Psoas muscle (tissue), 8 donors: ENCODE measurements around the gene PCSK4. TPM values are rescaled to one million over a fixed set of nuclear protein-coding genes. Genes with fewer than 3 reads are reported as not detected.

ENCODE experiments used
- ATAC-seq, 4 donors: fragments of 200-7000 bp; cut with Tn5 transposase; one replicate each; pipeline ENCODE4 v1.9.1; 2020; ENCODE audit warnings: moderate library complexity in 3 of 4, mild to moderate bottlenecking in 2 of 4
- DNase-seq, 2 donors: peaks; one replicate each; pipeline ENCODE4 v3.0.0-alpha.2; 2020
- H3K27ac ChIP-seq: fragments of 200-600 bp; one replicate; pipeline ENCODE4 v1.8.0; 2022
- H3K27me3 ChIP-seq, 3 donors: fragments of 200-600 bp in 1 of 3; one replicate each; pipeline versions ENCODE4 v1.6.1 to v1.8.0; 2013 to 2022; ENCODE audit warnings: low read length in 2 of 3, mild to moderate bottlenecking in 2 of 3, moderate library complexity in 1 of 3; ENCODE audit not compliant: insufficient read depth in 3 of 3
- H3K36me3 ChIP-seq, 2 donors: fragments of 200-600 bp in 1 of 2; one replicate each; pipeline versions ENCODE4 v1.6.1 to v1.8.0; 2013 to 2022; ENCODE audit warnings: low read depth in 1 of 2, mild to moderate bottlenecking in 1 of 2, moderate library complexity in 1 of 2; ENCODE audit not compliant: insufficient read depth in 1 of 2
- H3K4me1 ChIP-seq: fragments of 200-600 bp; one replicate; pipeline ENCODE4 v1.8.0; 2022
- H3K4me3 ChIP-seq: fragments of 200-600 bp; one replicate; pipeline ENCODE4 v1.8.0; 2022; ENCODE audit warnings: mild to moderate bottlenecking
- H3K9me3 ChIP-seq: fragments of 200-600 bp; one replicate; pipeline ENCODE4 v1.8.0; 2022
- CTCF ChIP-seq: fragments of 200-600 bp; IDR thresholded peaks from one replicate; pipeline ENCODE4 v1.8.0; 2022; ENCODE audit warnings: antibody characterized with exemption
- WGBS, 3 donors: extraction: QIAGEN DNeasy Blood & Tissue Kit; methylation state at CpG; one replicate each; pipeline versions ENCODE4 v1.1.6 to v1.1.7; 2013; 5-methylcytosine and 5-hydroxymethylcytosine counted together
- intact Hi-C, 2 donors: fragments of 100-400 bp; cut with DNase I; formaldehyde crosslinking; loops; one replicate each; pipeline versions ENCODE4 v1.11.0 to v1.14.2; 2022
- polyA plus RNA-seq, 3 donors: library from polyadenylated mRNA; stranded (reverse); fragments of 200-250 nt; gene quantifications; one replicate each; pipeline ENCODE4 v1.2.3, GENCODE V29; 2013
- total RNA-seq, 4 donors: library from RNA; stranded (reverse); fragmentation: NEBNext Ultra II Directional in 2 of 4; extraction: Animal tissue kit (Norgen Biotek cat#: 25700) in 2 of 4; gene quantifications; one replicate each; pipeline versions ENCODE4 v1.2.1 to v1.2.4, GENCODE V29; 2021 to 2023
- donor health status: healthy with polysubstance abuse.
- donor health status: DM: no; HTN: no; CAD: no; lungs with moderate emphysema.
- donor health status: Bipolar disorder and iron deficiency.
- donor health status: healthy.
- donor health status: DM: yes; HTN: yes; CAD: no.
- donor health status: DM: no; HTN: no; CAD: no.
- donor health status: DM: no; HTN: no; CAD: no.
- donor health status: DM: yes; HTN: yes; CAD: no.

PCSK4 gene
- total and polyA plus RNA-seq, 7 donors = 0.57 to 1.5 (median 0.89) TPM

GRCh38 chr19:1510442-1510806 lies 20.3 kb upstream of the PCSK4 start:
- Histone ChIP-seq H3K9me3 (no peaks in the 10 kb centered on the region), H3K27me3 (peaks cover 0 to 3% (median 0%) of the 10 kb centered on the region in 3 donors), H3K4me1 (peaks cover 11% of the 10 kb centered on the region), H3K4me3 (no peak overlapping the region), H3K36me3 (peaks cover 0 to 6% of the 10 kb centered on the region in 2 donors), H3K27ac (peak overlapping the region; percentile 19)
- intact Hi-C loops = loop anchor here in 1 of 2 donors (5.0 kb wide), 1 partner anchor 228 kb away; no protein-coding TSS in a partner anchor
- ATAC-seq = no peak
- WGBS, 3 donors = 28 to 52% (median 37%) methylated on average over 8 to 25 of the region's 25 CpGs
- DNase-seq = no peak
- no peak for TF ChIP-seq CTCF

- no peak for TF ChIP-seq CTCF
- Histone ChIP-seq H3K27me3 (peaks cover 0 to 3% (median 0%) of the 10 kb centered on the region in 3 donors), H3K27ac (peak overlapping the region; percentile 41), H3K9me3 (no peaks in the 10 kb centered on the region), H3K4me1 (peaks cover 11% of the 10 kb centered on the region), H3K4me3 (no peak overlapping the region), H3K36me3 (peaks cover 0 to 7% of the 10 kb centered on the region in 2 donors)
- ATAC-seq = no peak
- intact Hi-C loops = loop anchor here in 1 of 2 donors (2.0 to 5.0 kb wide), 2 partner anchors 19 to 228 kb away; partner anchors contain the start of genes PCSK4 and REEP6
- DNase-seq = no peak
- WGBS, 3 donors = 57 to 63% (median 58%) methylated on average over 9 to 11 of the region's 11 CpGs
These were observed 19.7 kb upstream of the PCSK4 start for GRCh38 chr19:1509602-1510441.

DNA sequence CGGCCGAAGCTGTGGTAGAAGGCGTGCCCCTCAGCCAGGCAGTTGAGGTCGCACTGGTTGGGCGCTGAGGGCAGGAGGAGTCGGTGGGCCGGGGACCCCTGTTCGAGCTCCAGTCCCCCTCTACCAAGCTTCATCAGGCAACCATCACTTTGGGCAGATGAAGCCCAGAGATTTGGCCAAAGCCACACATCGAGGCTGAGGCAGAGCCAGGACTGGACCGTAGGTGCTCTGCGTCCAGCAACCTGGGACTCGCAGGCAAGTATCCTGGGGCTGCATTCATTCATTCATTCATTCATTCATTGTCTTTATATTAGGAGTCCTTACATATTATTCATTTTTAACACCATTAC lies 18.3 kb upstream of the PCSK4 start:
- H3K27ac ChIP-seq = peak overlapping the region; percentile 88
- TF ChIP-seq CTCF = no peak
- DNase-seq (no peak), ATAC-seq (no peak)
- 35 to 38% (median 37%) methylated on average over 11 to 12 of the region's 12 CpGs for WGBS, 3 donors
- peaks cover 14% of the 10 kb centered on the region for H3K4me1 ChIP-seq
- H3K4me3 ChIP-seq = peak overlapping the region; percentile 64
- H3K27me3 ChIP-seq = peaks cover 0 to 3% (median 0%) of the 10 kb centered on the region in 3 donors
- intact Hi-C loops = loop anchor here in 1 of 2 donors (2.0 kb wide), 1 partner anchor 18 kb away; the partner anchor contains the start of genes PCSK4 and REEP6
- H3K9me3 ChIP-seq = no peaks in the 10 kb centered on the region
- H3K36me3 ChIP-seq = peaks cover 0 to 7% of the 10 kb centered on the region in 2 donors

DNA sequence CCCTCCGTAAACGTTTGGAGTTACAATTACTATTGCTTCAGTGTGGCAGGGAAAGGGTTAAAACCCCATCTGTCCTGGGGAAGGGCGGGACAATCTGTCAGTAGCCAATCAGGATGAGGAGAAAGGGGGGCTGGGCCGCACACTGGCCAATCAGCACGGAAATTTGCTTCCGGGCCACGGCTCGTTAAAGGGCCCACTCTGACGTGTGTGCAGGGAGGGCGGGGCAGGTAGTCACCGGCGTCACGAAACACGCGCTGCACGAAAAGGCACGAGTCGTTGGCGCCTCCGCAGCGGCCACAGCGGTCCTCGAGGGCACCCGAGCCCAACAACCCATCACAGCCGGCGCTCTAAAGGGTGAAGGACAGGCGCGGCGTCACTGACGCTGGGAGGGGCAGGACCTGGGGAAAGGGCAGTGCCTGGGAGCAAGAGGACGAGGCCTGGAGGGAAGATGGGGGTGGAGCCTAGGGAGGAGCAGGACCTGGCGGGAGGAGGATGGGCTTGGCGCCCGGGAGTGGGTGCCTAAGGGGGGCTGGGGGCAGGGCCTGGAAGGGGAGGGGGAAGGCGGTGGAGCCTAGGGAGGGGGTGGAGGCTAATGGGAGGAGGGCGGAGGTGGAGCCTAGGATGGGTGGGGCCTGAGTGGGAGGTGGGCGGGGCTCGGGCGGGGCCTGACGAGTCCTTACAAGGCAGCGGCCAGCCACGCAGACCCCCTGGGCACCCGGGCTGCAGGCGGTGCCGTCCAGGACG lies 17.8 kb upstream of the PCSK4 start:
- 1% methylated on average over 41 to 46 of the region's 46 CpGs for WGBS, 3 donors
- TF ChIP-seq CTCF = no peak
- intact Hi-C loops = loop anchor here in 1 of 2 donors (2.0 kb wide), 1 partner anchor 17 kb away; the partner anchor contains the start of genes PCSK4 and REEP6
- Histone ChIP-seq H3K36me3 (peaks cover 0 to 7% of the 10 kb centered on the region in 2 donors), H3K27me3 (peaks cover 0 to 4% (median 3%) of the 10 kb centered on the region in 3 donors), H3K9me3 (no peaks in the 10 kb centered on the region), H3K4me1 (peaks cover 20% of the 10 kb centered on the region), H3K4me3 (peak overlapping the region; percentile 64), H3K27ac (peak overlapping the region; percentile 88)
- DNase-seq (peak; percentile 91 to 94), ATAC-seq (peak; percentile 88 to 92 (median 91))
